Neural cell (in vitro differentiated cells): Measurements from ENCODE around the gene BRD2.

Experiments
- CTCF ChIP-seq: fragments of 450-650 bp; IDR thresholded peaks from 2 replicates; pipeline ENCODE4 v1.5.1; 2014; ENCODE audit warnings: antibody characterized with exemption, mild to moderate bottlenecking, moderate library complexity; ENCODE audit not compliant: poor library complexity, severe bottlenecking
- MXI1 ChIP-seq: fragments of 450-650 bp; conservative IDR thresholded peaks from 2 replicates; pipeline ENCODE4 v1.6.1; 2014; ENCODE audit warnings: antibody characterized with exemption, mild to moderate bottlenecking; ENCODE audit not compliant: poor library complexity, severe bottlenecking
- TAF1 ChIP-seq: IDR thresholded peaks from 2 replicates; pipeline ENCODE4 v1.6.1; 2012; ENCODE audit warnings: low read depth

DNA sequence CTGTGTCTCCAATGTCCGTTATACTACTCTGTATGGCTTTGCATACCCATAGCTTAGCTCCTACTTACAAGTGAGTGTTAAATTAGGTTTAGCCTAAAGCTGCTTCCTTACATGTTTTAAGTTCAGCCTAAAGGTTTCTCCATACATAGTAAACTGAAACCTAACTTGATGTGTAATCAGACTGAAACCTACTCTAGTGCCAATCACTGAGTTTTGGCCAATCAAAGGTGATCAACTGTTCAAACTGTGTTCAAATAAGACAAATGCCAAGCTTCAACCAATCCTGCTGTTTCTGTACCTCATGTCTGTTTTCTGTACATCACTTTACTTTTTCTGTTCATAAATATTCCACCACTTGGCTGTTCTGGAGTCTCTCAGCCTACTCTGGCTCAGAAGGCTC, 21.0 kb downstream of the BRD2 start:
- no peak for TF ChIP-seq CTCF
- no peak for TF ChIP-seq TAF1
- no peak for TF ChIP-seq MXI1
